Raji (cell line): ENCODE measurements around the gene TMEM196.
A peak's percentile ranks its signal among the peaks of the same experiment; 100 is the strongest.

Experiments used
- POLR2A ChIP-seq: IDR thresholded peaks from 2 replicates; pipeline ENCODE4 v1.6.1; 2011; ENCODE audit warnings: low read depth, low read length, control low read depth; ENCODE audit not compliant: insufficient read depth

TMEM196 gene

GRCh38 chr7:19728716-19729115 lies 44.7 kb downstream of the TMEM196 start:
- TF ChIP-seq POLR2A: no peak

GRCh38 chr7:19725770-19726169 lies 47.6 kb downstream of the TMEM196 start:
- no peak for TF ChIP-seq POLR2A

- no peak for TF ChIP-seq POLR2A
Observed at GRCh38 chr7:19715499-19715898, 57.9 kb downstream of the TMEM196 start.

- TF ChIP-seq POLR2A: no peak
Observed at GRCh38 chr7:19713676-19714075, 59.7 kb downstream of the TMEM196 start.

- TF ChIP-seq POLR2A: no peak
Observed at GRCh38 chr7:19709249-19709578, 64.2 kb downstream of the TMEM196 start.

- peak; percentile 98 for TF ChIP-seq POLR2A
Observed at GRCh38 chr7:19708397-19709248, 64.8 kb downstream of the TMEM196 start, which contains the start of gene POLR1F. POLR1F (minus strand) TSS chr7:19709037; CDS start chr7:19709016, 21 bp downstream.

- TF ChIP-seq POLR2A: no peak
Observed at GRCh38 chr7:19707240-19707639, 66.2 kb downstream of the TMEM196 start.

- no peak for TF ChIP-seq POLR2A
Observed at GRCh38 chr7:19705663-19706062, 67.8 kb downstream of the TMEM196 start.

GRCh38 chr7:19701471-19701870 lies 71.9 kb downstream of the TMEM196 start:
- no peak for TF ChIP-seq POLR2A

GRCh38 chr7:19700936-19701335 lies 72.5 kb downstream of the TMEM196 start:
- no peak for TF ChIP-seq POLR2A

- TF ChIP-seq POLR2A: no peak
Observed at GRCh38 chr7:19698331-19698730, 75.1 kb downstream of the TMEM196 start.

- TF ChIP-seq POLR2A: no peak
Observed at GRCh38 chr7:19696926-19697325, 76.5 kb downstream of the TMEM196 start.

- no peak for TF ChIP-seq POLR2A
Observed at GRCh38 chr7:19692111-19692828, 81.1 kb downstream of the TMEM196 start.

GRCh38 chr7:19690736-19691135 lies 82.7 kb downstream of the TMEM196 start:
- no peak for TF ChIP-seq POLR2A

- no peak for TF ChIP-seq POLR2A
Observed at GRCh38 chr7:19681596-19681995, 91.8 kb downstream of the TMEM196 start.

GRCh38 chr7:19677180-19677579 lies 96.2 kb downstream of the TMEM196 start:
- no peak for TF ChIP-seq POLR2A
